ENCODE results near the gene DIAPH3. TPM values are rescaled to one million over a fixed set of nuclear protein-coding genes. Genes with fewer than 3 reads are reported as not detected.

The DIAPH3 gene
- polyA plus RNA-seq, 1 donor: 16.9 TPM

GRCh38 chr13:60155978-60156377 is 7.8 kb downstream of the DIAPH3 start:
- no peak for DNase-seq

GRCh38 chr13:60152904-60153303 is 10.8 kb downstream of the DIAPH3 start:
- no peak for DNase-seq

GRCh38 chr13:60152114-60152513 is 11.6 kb downstream of the DIAPH3 start:
- no peak for DNase-seq

GRCh38 chr13:60150538-60150937 is 13.2 kb downstream of the DIAPH3 start:
- no peak for DNase-seq

GRCh38 chr13:60148918-60149317 is 14.8 kb downstream of the DIAPH3 start:
- DNase-seq: no peak

- no peak for DNase-seq
These were observed 16.4 kb downstream of the DIAPH3 start for GRCh38 chr13:60147361-60147760.

- DNase-seq: no peak
These were observed 17.3 kb downstream of the DIAPH3 start for GRCh38 chr13:60146471-60146870.

GRCh38 chr13:60143775-60144174 is 20.0 kb downstream of the DIAPH3 start:
- no peak for DNase-seq

GRCh38 chr13:60139272-60139671 is 24.5 kb downstream of the DIAPH3 start:
- no peak for DNase-seq

- no peak for DNase-seq
These were observed 25.1 kb downstream of the DIAPH3 start for GRCh38 chr13:60138674-60139073.

- no peak for DNase-seq
These were observed 25.7 kb downstream of the DIAPH3 start for GRCh38 chr13:60137911-60138560.

GRCh38 chr13:60135344-60135743 is 28.4 kb downstream of the DIAPH3 start:
- no peak for DNase-seq

- DNase-seq: no peak
These were observed 29.4 kb downstream of the DIAPH3 start for GRCh38 chr13:60134376-60134775.

GRCh38 chr13:60121337-60121687 is 42.4 kb downstream of the DIAPH3 start:
- no peak for DNase-seq

GRCh38 chr13:60120617-60121336 is 43.0 kb downstream of the DIAPH3 start:
- DNase-seq: no peak

- DNase-seq: no peak
These were observed 44.9 kb downstream of the DIAPH3 start for GRCh38 chr13:60118696-60119400.

- DNase-seq: no peak
These were observed 49.2 kb downstream of the DIAPH3 start for GRCh38 chr13:60114499-60115028.

GRCh38 chr13:60112771-60113170 is 51.0 kb downstream of the DIAPH3 start:
- no peak for DNase-seq

- no peak for DNase-seq
These were observed 52.0 kb downstream of the DIAPH3 start for GRCh38 chr13:60111691-60112090.

- DNase-seq: no peak
These were observed 54.4 kb downstream of the DIAPH3 start for GRCh38 chr13:60109285-60109684.

GRCh38 chr13:60108589-60108988 is 55.1 kb downstream of the DIAPH3 start:
- DNase-seq: no peak

GRCh38 chr13:60099631-60100420 is 63.9 kb downstream of the DIAPH3 start:
- no peak for DNase-seq
